ENCODE results near the gene LTV1. TPM values are rescaled to one million over a fixed set of nuclear protein-coding genes. Genes with fewer than 3 reads are reported as not detected.

Gene LTV1
- total and polyA plus RNA-seq, 2 donors (not counting 1 experiment from before 2014, with no cell fraction given) = 7.8 to 27.3 TPM

DNA sequence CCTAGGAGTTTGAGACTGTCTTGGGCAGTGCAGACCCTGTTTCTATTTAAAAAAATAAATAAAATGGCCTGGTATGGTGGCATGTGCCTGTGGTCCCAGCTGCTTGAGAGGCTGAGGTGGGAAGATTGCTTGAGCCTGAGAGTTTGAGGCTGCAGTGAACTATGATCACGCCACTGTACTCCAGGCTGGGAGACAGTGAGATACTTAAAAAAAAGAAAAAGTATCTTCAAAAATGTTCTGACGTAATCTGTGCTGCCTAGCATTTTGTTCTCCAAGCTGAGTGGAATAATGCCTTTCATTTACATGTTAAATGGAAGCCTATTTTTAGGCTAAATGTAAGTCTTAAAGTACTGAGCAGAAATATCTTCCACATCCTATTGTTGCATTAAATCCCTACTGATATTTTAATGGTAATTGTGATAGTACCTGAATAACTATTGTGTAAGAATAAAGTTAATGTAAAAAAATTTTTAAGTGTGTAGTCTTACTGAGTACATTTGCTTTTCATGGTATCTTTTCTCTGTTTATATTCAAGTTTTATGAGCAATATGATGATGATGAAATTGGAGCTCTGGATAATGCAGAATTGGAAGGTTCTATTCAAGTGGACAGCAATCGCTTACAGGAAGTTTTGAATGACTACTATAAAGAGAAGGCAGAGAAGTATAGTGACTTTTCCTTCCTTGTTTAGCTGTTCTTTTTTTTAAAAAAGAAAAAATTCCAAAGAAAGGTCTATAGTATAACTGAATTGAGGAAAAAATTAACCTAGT, 16.9 kb downstream of the LTV1 start:
- no peaks in the 10 kb centered on the region for H3K27me3 ChIP-seq (replicated peaks in 1 of 4; ENCODE audit: control extremely low read depth in 1 of 4, control insufficient read depth in 3 of 4, insufficient read depth in 4 of 4, low read length in 3 of 4)
- H3K9me3 Mint-ChIP-seq (ENCODE audit: insufficient read depth) = peaks cover 9% of the 10 kb centered on the region
- no peak overlapping the region for H3K9ac ChIP-seq (ENCODE audit: low read length)
- TF ChIP-seq, protein P1, sequence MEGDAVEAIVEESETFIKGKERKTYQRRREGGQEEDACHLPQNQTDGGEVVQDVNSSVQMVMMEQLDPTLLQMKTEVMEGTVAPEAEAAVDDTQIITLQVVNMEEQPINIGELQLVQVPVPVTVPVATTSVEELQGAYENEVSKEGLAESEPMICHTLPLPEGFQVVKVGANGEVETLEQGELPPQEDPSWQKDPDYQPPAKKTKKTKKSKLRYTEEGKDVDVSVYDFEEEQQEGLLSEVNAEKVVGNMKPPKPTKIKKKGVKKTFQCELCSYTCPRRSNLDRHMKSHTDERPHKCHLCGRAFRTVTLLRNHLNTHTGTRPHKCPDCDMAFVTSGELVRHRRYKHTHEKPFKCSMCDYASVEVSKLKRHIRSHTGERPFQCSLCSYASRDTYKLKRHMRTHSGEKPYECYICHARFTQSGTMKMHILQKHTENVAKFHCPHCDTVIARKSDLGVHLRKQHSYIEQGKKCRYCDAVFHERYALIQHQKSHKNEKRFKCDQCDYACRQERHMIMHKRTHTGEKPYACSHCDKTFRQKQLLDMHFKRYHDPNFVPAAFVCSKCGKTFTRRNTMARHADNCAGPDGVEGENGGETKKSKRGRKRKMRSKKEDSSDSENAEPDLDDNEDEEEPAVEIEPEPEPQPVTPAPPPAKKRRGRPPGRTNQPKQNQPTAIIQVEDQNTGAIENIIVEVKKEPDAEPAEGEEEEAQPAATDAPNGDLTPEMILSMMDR (IDR thresholded peaks at IDR 0.05) = no peak
- no peak for TF ChIP-seq EZH2 (IDR thresholded peaks at IDR 0.05; ENCODE audit: borderline replicate concordance, insufficient read depth, low read depth, low read length, poor library complexity, severe bottlenecking)
- no peak overlapping the region for H3K4me3 ChIP-seq (ENCODE audit: control extremely low read depth in 1 of 5, extremely low read depth in 1 of 5, insufficient read depth in 1 of 5, low read depth in 2 of 5, low read length in 4 of 5)
- no peak overlapping the region for H3K4me2 ChIP-seq (replicated peaks; ENCODE audit: low read depth, low read length, poor library complexity, severe bottlenecking)
- peaks cover 21 to 90% of the 10 kb centered on the region in 2 experiments for H3K36me3 ChIP-seq (replicated peaks in 1 of 2; ENCODE audit: control extremely low read depth in 1 of 2, control insufficient read depth in 1 of 2, extremely low read depth in 1 of 2, insufficient read depth in 2 of 2, low read length in 1 of 2)
- ChIA-PET POLR2A (no interaction called here), CTCF (interaction anchor here (1.1 kb wide), 1 partner anchor 17 kb away, joined by 4 read pairs; the partner anchor contains the start of gene LTV1)
- H3K27ac ChIP-seq (ENCODE audit: low read length in 2 of 2) = no peak overlapping the region
- H3K9me3 ChIP-seq (ENCODE audit: control extremely low read depth in 1 of 3, control insufficient read depth in 2 of 3, insufficient read depth in 1 of 3, low read length in 2 of 3) = peaks cover 0 to 6% (median 0%) of the 10 kb centered on the region in 3 donors
- no peak overlapping the region for H3K4me3 Mint-ChIP-seq
- intact Hi-C loops (cut with micrococcal nuclease) = no loop called here
- WGBS (ENCODE audit: insufficient coverage) = 100% methylated on average over 1 of the region's 3 CpGs
- no peaks in the 10 kb centered on the region for H3K79me2 ChIP-seq (ENCODE audit: control insufficient read depth, insufficient read depth, low read length)
- no peak for DNase-seq
- H4K20me1 ChIP-seq (ENCODE audit: control insufficient read depth, insufficient read depth, low read length, poor library complexity, severe bottlenecking) = peaks cover 4% of the 10 kb centered on the region
- H3K27me3 Mint-ChIP-seq = no peaks in the 10 kb centered on the region
- no peaks in the 10 kb centered on the region for H3K4me1 Mint-ChIP-seq
- no peak for ATAC-seq (ENCODE audit: low read depth)
- H3K27ac Mint-ChIP-seq = no peak overlapping the region
- no peaks in the 10 kb centered on the region for H3K4me1 ChIP-seq (ENCODE audit: control insufficient read depth in 2 of 2, insufficient read depth in 2 of 2, low read length in 2 of 2)
- no peak overlapping the region for H2AFZ ChIP-seq (ENCODE audit: insufficient read depth, low read depth, low read length, poor library complexity, severe bottlenecking)

DNA sequence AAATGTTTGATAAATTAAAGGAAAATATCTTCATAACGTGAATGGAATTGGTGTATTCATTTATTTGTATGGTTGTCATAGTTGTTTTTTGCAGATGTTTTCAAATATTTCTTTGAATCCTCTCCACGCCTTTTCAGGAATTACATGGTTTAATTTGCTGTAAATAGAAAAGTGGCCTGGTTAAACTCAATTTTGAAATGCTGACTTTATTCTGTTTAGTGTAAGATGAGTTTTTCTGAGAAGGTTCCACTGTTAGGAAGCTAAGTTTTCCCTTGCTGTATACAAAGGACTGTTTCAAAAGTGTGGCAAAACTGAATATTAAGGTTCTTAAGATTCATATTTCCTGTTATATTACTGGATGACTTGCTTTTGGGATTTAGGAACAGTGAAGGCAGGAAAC, 20.6 kb downstream of the LTV1 start:
- H3K36me3 ChIP-seq (replicated peaks in 1 of 2; ENCODE audit: control extremely low read depth in 1 of 2, control insufficient read depth in 1 of 2, extremely low read depth in 1 of 2, insufficient read depth in 2 of 2, low read length in 1 of 2) = peaks cover 17 to 53% of the 10 kb centered on the region in 2 experiments
- Mint-ChIP-seq H3K4me3 (no peak overlapping the region), H3K9me3 (ENCODE audit: insufficient read depth) (no peaks in the 10 kb centered on the region), H3K27ac (no peak overlapping the region), H3K27me3 (no peaks in the 10 kb centered on the region), H3K4me1 (no peaks in the 10 kb centered on the region)
- no peak overlapping the region for H3K9ac ChIP-seq (ENCODE audit: low read length)
- H2AFZ ChIP-seq (ENCODE audit: insufficient read depth, low read depth, low read length, poor library complexity, severe bottlenecking) = no peak overlapping the region
- no peak overlapping the region for H3K4me2 ChIP-seq (replicated peaks; ENCODE audit: low read depth, low read length, poor library complexity, severe bottlenecking)
- H3K4me3 ChIP-seq (ENCODE audit: control extremely low read depth in 1 of 5, extremely low read depth in 1 of 5, insufficient read depth in 1 of 5, low read depth in 2 of 5, low read length in 4 of 5) = no peak overlapping the region
- ChIA-PET POLR2A (no interaction called here), CTCF (no interaction called here)
- DNase-seq (no peak), ATAC-seq (ENCODE audit: low read depth) (no peak)
- no peak overlapping the region for H3K27ac ChIP-seq (ENCODE audit: low read length in 2 of 2)
- no peaks in the 10 kb centered on the region for H3K9me3 ChIP-seq (ENCODE audit: control extremely low read depth in 1 of 3, control insufficient read depth in 2 of 3, insufficient read depth in 1 of 3, low read length in 2 of 3)
- no peaks in the 10 kb centered on the region for H3K4me1 ChIP-seq (ENCODE audit: control insufficient read depth in 2 of 2, insufficient read depth in 2 of 2, low read length in 2 of 2)
- no peaks in the 10 kb centered on the region for H3K79me2 ChIP-seq (ENCODE audit: control insufficient read depth, insufficient read depth, low read length)
- no peak for TF ChIP-seq EZH2 (IDR thresholded peaks at IDR 0.05; ENCODE audit: borderline replicate concordance, insufficient read depth, low read depth, low read length, poor library complexity, severe bottlenecking)
- TF ChIP-seq, protein P1 (IDR thresholded peaks at IDR 0.05) = no peak
- no peaks in the 10 kb centered on the region for H3K27me3 ChIP-seq (replicated peaks in 1 of 4; ENCODE audit: control extremely low read depth in 1 of 4, control insufficient read depth in 3 of 4, insufficient read depth in 4 of 4, low read length in 3 of 4)
- WGBS (ENCODE audit: insufficient coverage) = no CpG with 5 or more reads among the region's 2 CpGs
- intact Hi-C loops (cut with micrococcal nuclease) = no loop called here
- no peaks in the 10 kb centered on the region for H4K20me1 ChIP-seq (ENCODE audit: control insufficient read depth, insufficient read depth, low read length, poor library complexity, severe bottlenecking)

Data from B cell (primary cell).